Large intestine (tissue), 3 donors: ENCODE results near the gene CLCF1. TPM values are rescaled to one million over a fixed set of nuclear protein-coding genes. Genes with fewer than 3 reads are reported as not detected.
"Not testable (repeated sequence)": the region's sequence is repeated elsewhere in the genome, so short reads cannot be mapped to it uniquely, and the experiment has no call there.

Experiments
- DNase-seq, 2 donors: peaks; one replicate each; pipeline versions ENCODE4 v3.0.0 to v3.0.0-alpha.2; 2013
- H3K27ac ChIP-seq: one replicate; pipeline ENCODE4 v1.5.1; 2013; ENCODE audit warnings: low read length
- H3K27me3 ChIP-seq: 2 replicates; pipeline ENCODE4 v1.6.1; 2013; ENCODE audit warnings: low read length; ENCODE audit not compliant: control insufficient read depth, insufficient read depth
- H3K36me3 ChIP-seq: 2 replicates; pipeline ENCODE4 v1.6.1; 2013; ENCODE audit warnings: low read length; ENCODE audit not compliant: control insufficient read depth, insufficient read depth
- H3K4me1 ChIP-seq: one replicate; pipeline ENCODE4 v1.6.1; 2013; ENCODE audit warnings: low read length; ENCODE audit not compliant: control insufficient read depth, insufficient read depth
- H3K4me3 ChIP-seq: one replicate; pipeline ENCODE4 v1.5.1; 2013; ENCODE audit warnings: low read length
- H3K9me3 ChIP-seq: one replicate; pipeline ENCODE4 v1.6.1; 2013; ENCODE audit warnings: mild to moderate bottlenecking, low read depth, low read length, moderate library complexity; ENCODE audit not compliant: control insufficient read depth
- WGBS: methylation state at CpG from one replicate; pipeline ENCODE4 v1.1.5; 2013; ENCODE audit warnings: low lambda C conversion rate; ENCODE audit not compliant: insufficient coverage; 5-methylcytosine and 5-hydroxymethylcytosine counted together
- polyA plus RNA-seq: library from polyadenylated mRNA; unstranded; fragments of 120-200 nt; gene quantifications from one replicate; pipeline ENCODE4 v1.2.1, GENCODE V29; 2013

Gene CLCF1
- polyA plus RNA-seq, 1 donor = 9.6 TPM

- not testable (repeated sequence) for H3K27me3 ChIP-seq, H3K36me3 ChIP-seq, DNase-seq, H3K9me3 ChIP-seq, H3K27ac ChIP-seq, H3K4me1 ChIP-seq, H3K4me3 ChIP-seq
- 60% methylated on average over 1 of the region's 12 CpGs for WGBS
Measured at GRCh38 chr11:67318876-67319275, 54.5 kb downstream of the CLCF1 start.

GRCh38 chr11:67317888-67318555 is 55.4 kb downstream of the CLCF1 start:
- Histone ChIP-seq H3K9me3 (no peaks in the 10 kb centered on the region), H3K4me3 (peak overlapping the region; percentile 74), H3K36me3 (no peaks in the 10 kb centered on the region), H3K4me1 (peaks cover 10% of the 10 kb centered on the region), H3K27ac (no peak overlapping the region), H3K27me3 (no peaks in the 10 kb centered on the region)
- WGBS = no CpG with 5 or more reads among the region's 53 CpGs
- no peak for DNase-seq

DNA sequence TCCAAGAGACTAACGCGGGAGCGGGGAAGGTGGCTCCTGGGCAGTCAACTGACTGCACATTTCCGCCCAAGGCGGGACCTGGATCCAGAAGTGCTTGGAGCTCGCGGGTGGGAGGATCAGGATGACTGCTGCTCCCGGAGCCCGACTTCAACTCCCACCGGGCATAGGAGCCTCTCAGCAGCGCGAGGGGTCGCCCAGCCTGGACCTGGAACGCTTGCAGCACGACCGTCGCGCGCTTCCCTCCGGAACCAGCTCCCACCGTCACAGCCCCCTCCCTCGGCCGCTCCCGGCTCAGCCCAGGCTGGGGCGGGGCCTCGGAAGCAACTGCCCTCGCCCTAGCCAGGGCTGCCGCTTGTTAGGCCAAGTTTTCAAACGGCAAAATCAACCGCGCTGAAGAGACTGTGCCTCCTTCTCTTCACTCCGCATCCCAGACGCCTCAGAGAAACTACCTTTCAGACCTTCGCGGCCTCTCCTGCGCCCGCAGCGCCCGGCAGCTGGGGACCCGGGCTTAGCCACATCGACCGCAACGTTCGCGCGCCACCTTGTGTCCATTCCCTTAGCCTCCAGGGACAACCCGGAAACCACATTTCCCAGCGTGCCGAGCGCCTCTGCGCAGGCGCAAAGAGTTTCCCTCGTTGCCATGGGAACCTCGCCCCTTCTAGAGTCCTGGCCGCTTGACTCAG is 56.1 kb downstream of the CLCF1 start:
- no CpG with 5 or more reads among the region's 55 CpGs for WGBS
- Histone ChIP-seq H3K4me1 (peaks cover 13% of the 10 kb centered on the region), H3K9me3 (no peaks in the 10 kb centered on the region), H3K36me3 (no peaks in the 10 kb centered on the region), H3K4me3 (peak overlapping the region; percentile 74), H3K27me3 (no peaks in the 10 kb centered on the region), H3K27ac (peak overlapping the region; percentile 97)
- DNase-seq = peak; percentile 95 to 97

DNA sequence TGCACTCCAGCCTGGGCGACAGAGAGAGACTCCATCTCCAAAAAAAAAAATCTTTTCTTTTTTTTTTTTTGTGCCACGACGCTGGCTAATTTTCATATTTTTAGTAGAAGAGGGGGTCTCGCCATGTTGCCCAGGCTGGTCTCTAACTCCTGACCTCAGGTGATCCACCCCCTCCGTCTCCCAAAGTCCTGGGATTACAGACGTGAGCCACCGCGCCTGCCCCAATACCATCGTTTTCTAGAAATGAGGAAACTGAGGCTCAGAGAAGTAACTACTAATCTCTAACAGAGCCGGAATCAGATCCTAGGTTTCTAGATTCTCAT is 56.6 kb downstream of the CLCF1 start:
- peaks cover 13% of the 10 kb centered on the region for H3K4me1 ChIP-seq
- no peak for DNase-seq
- 0% methylated on average over 1 of the region's 10 CpGs for WGBS
- H3K4me3 ChIP-seq = peak overlapping the region; percentile 74
- H3K27me3 ChIP-seq = no peaks in the 10 kb centered on the region
- no peaks in the 10 kb centered on the region for H3K9me3 ChIP-seq
- no peaks in the 10 kb centered on the region for H3K36me3 ChIP-seq
- H3K27ac ChIP-seq = peak overlapping the region; percentile 97

- Histone ChIP-seq H3K4me1 (peaks cover 13% of the 10 kb centered on the region), H3K27ac (no peak overlapping the region), H3K36me3 (peaks cover 8% of the 10 kb centered on the region), H3K27me3 (no peaks in the 10 kb centered on the region), H3K9me3 (no peaks in the 10 kb centered on the region), H3K4me3 (no peak overlapping the region)
- WGBS = 100% methylated on average over 2 of the region's 9 CpGs
- DNase-seq = no peak
Measured at GRCh38 chr11:67315325-67315909, 58.0 kb downstream of the CLCF1 start.

DNA sequence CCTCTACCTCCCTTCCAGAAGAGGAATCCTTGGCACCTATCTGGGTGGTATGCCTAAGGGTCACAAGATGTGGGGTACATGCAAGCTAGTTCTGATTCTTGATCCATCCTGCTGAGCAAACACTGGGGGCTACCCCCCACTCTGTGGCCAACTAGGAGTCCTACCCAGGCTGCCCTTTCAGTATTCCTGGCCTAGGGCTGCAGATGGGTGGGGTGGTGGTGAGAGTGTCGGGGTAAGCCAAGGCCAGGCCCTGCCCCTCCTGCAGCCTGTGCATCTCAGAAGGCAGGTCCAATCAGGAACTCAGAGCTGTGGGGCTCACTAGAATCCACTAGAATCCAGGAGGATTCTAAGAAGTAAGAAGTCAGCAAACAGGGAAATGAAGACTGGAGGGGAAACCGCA is 59.2 kb downstream of the CLCF1 start:
- Histone ChIP-seq H3K27ac (no peak overlapping the region), H3K9me3 (no peaks in the 10 kb centered on the region), H3K4me1 (peaks cover 13% of the 10 kb centered on the region), H3K4me3 (no peak overlapping the region), H3K27me3 (no peaks in the 10 kb centered on the region), H3K36me3 (peaks cover 20% of the 10 kb centered on the region)
- no peak for DNase-seq
- WGBS = no CpG with 5 or more reads among the region's 2 CpGs

Other genes with a start within 250 kb of the CLCF1 start
- gene GRK2, start 107.1 kb downstream of the CLCF1 start, polyA plus RNA-seq = 82.5 TPM
- 38.8 TPM for gene ANKRD13D, start 84.3 kb downstream of the CLCF1 start, polyA plus RNA-seq
- 36.4 TPM for gene SSH3, start 70.1 kb downstream of the CLCF1 start, polyA plus RNA-seq
- 112 TPM for gene POLD4, start 20.1 kb downstream of the CLCF1 start, polyA plus RNA-seq
- 22.1 TPM for gene RAD9A, start 18.4 kb upstream of the CLCF1 start, polyA plus RNA-seq
- 112 TPM for gene PPP1CA, start 28.3 kb upstream of the CLCF1 start, polyA plus RNA-seq
- gene TBC1D10C, start 30.5 kb upstream of the CLCF1 start, polyA plus RNA-seq = 3.7 TPM
- gene CARNS1, start 42.1 kb upstream of the CLCF1 start, polyA plus RNA-seq = 4.7 TPM
- gene RPS6KB2, start 54.9 kb upstream of the CLCF1 start, polyA plus RNA-seq = 40.3 TPM
- 6.8 TPM for gene PTPRCAP, start 64.1 kb upstream of the CLCF1 start, polyA plus RNA-seq
- gene CORO1B, start 69.9 kb upstream of the CLCF1 start, polyA plus RNA-seq = 93.4 TPM
- gene GPR152, start 79.1 kb upstream of the CLCF1 start, polyA plus RNA-seq = not detected
- 0.90 TPM for gene CABP4, start 81.8 kb upstream of the CLCF1 start, polyA plus RNA-seq
- 63.0 TPM for gene TMEM134, start 95.7 kb upstream of the CLCF1 start, polyA plus RNA-seq
- 48.0 TPM for gene AIP, start 109.4 kb upstream of the CLCF1 start, polyA plus RNA-seq
- 54.1 TPM for gene PITPNM1, start 131.8 kb upstream of the CLCF1 start, polyA plus RNA-seq
- 105 TPM for gene CDK2AP2, start 134.6 kb upstream of the CLCF1 start, polyA plus RNA-seq
- 0.07 TPM for gene CABP2, start 149.8 kb upstream of the CLCF1 start, polyA plus RNA-seq
- 848 TPM for gene GSTP1, start 210.2 kb upstream of the CLCF1 start, polyA plus RNA-seq
- gene NDUFV1, start 233.3 kb upstream of the CLCF1 start, polyA plus RNA-seq = 191 TPM